EH (cell line): ENCODE measurements around the gene SP4.
"Not testable (repeated sequence)": the region's sequence is repeated elsewhere in the genome, so short reads cannot be mapped to it uniquely, and the experiment has no call there.

Experiments
- DNase-seq: peaks from one replicate; pipeline ENCODE4 v3.0.0-alpha.2; 2015; ENCODE audit warnings: low read depth

Gene SP4

DNA sequence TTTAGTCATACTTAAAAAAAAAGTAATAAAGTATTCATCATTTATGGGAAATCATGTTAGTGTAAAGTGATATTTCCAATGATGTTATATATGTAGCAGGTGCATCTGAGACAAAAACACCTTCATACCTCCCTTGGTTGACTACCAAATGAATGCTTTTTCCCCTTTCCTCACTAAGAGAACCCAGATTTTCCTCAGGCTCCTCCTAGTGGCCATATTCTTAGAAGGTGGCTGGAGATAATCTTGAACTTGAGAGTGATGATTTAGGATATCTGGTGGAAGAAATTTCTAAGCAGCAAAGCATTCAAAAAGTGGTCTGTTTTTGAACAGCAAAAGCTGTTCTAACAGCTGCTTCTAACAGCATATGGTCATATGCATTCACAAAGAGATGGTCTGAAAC, 98.1 kb downstream of the SP4 start:
- peak; percentile 17 for DNase-seq

DNA sequence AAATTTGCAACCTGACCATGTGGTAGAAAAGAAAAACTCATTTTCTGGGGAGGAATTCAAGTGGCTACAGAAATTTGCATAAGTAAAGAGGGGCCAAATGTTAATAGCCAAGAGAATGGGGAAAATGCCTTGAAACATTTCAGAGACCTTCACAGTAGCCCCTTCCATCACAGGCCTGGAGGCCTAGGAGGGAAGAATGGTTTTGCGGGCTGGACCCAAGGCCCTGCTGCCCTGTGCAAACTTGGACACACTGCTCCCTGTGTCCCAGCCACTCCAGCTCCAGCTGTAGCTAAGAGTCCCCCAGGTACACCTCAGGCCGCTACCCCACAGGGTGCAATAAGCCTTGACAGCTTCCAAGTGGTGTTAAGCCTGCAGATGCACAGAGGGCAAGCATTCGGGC, 98.6 kb downstream of the SP4 start:
- DNase-seq: no peak

DNA sequence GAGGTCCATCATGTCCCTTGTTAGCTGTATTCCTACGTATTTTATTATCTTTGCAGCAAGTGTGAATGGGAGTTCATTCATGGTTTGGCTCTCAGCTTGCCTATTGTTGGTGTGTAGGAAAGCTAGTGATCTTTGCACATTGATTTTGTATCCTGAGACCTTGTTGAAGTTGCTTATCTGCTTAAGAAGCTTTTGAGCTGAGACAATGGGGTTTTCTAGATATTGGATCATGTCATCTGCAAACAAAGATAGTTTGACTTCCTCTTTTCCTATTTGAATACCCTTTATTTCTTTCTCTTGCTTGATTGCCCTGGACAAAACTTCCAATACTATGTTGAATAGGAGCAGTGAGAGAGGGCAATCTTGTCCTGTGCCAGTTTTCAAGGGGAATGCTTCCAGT, 104.6 kb downstream of the SP4 start:
- DNase-seq: not testable (repeated sequence)

DNA sequence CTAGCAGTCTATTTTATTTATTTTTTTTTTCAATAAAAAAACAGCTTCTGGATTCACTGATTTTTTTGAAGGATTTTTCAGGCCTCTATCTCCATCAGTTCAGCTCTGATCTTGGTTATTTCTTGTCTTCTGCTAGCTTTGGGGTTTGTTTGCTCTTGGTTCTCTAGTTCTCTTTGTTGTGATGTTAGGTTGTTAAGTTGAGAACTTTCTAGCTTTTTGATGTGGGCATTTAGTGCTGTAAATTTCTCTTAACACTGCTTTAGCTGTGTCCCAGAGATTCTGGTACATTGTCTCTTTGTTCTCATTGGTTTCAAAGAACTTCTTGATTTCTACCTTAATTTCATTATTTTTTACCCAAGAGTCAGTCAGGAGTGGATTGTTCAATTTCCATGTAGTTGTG, 105.8 kb downstream of the SP4 start:
- DNase-seq: not testable (repeated sequence)

DNA sequence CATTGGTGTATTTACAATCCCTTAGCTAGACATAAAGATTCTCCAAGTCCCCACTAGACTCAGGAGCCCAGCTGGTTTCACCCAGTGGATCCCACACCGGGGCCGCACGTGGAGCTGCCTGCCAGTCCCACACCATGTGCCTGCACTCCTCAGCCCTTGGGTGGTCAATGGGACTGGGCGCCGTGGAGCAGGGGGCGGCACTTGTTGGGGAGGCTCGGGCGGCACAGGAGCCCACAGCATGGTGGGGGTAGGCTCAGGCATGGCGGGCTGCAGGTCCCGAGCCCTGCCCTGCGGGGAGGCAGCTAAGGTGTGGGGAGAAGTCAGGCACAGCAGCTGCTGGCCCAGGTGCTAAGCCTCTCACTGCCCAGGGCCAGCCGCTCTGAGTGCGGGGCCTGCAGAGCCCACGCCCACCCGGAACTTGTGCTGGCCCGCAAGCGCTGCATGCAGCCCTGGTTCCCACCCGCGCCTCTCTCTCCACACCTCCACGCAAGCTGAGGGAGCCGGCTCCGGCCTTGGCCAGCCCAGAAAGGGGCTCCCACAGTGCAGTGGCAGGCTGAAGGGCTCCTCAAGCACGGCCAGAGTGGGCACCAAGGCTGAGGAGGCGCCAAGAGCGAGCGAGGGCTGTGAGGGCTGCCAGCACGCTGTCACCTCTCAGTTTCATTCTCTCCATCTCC, 108.7 kb downstream of the SP4 start:
- DNase-seq: not testable (repeated sequence)

DNA sequence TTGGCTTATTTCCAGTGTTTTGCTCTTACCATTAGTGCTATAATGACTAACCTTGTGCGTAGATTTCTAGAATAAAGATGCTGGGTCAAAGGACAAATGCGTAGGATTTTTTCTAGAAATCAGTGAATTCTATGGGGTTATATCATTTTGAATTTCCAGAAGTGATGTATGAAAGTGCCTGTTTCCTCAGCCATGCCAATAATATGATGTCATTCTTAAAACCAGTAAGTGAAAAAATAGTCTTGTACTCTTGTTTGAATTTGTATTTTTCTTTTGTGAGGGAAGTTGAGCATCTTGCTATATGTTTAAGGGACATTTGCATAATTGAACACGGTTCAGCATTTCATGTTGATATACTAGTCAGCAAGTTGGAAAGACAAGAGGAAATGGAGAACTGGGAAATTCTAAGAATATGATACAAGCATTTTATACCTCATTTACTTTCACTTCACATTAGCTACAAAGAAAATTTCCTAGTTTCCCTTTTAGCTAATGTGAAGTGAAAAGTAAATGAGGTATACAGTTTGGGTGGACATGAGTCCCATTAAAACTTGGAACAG, 111.1 kb downstream of the SP4 start:
- no peak for DNase-seq

DNA sequence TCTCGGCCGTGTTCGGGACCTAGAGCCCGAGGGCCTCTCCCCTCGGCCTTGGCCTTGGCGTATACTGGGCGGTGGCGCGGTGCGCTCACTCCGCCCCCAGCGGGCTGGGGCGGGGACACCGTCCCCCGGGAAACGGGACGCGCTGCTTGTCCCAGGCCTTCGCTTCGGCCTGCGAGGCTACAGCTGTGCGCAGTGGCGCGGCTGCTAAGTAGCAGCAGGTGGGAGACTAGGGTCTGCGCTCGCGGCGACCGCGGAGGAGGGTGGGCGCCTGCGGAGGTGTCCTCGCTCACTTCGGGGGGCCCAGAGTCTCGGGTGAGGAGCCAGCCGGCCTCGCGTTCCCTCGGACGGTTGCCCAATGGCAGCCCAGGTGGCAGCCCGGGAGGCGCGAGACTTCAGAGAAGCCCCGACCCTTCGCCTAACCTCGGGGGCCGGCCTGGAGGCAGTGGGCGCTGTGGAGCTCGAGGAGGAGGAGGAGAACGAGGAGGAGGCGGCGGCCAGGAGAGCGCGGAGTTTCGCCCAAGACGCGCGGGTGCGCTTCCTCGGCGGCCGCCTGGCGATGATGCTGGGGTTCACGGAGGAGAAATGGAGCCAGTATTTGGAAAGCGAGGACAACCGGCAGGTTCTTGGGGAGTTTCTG, 115.1 kb downstream of the SP4 start, which contains the start of gene DNAH11:
TSS of gene DNAH11 (plus strand) at position 149 of the 637 bp plus-strand sequence. CDS start at position 356, 207 bp downstream.
- peak; percentile 54 for DNase-seq

DNA sequence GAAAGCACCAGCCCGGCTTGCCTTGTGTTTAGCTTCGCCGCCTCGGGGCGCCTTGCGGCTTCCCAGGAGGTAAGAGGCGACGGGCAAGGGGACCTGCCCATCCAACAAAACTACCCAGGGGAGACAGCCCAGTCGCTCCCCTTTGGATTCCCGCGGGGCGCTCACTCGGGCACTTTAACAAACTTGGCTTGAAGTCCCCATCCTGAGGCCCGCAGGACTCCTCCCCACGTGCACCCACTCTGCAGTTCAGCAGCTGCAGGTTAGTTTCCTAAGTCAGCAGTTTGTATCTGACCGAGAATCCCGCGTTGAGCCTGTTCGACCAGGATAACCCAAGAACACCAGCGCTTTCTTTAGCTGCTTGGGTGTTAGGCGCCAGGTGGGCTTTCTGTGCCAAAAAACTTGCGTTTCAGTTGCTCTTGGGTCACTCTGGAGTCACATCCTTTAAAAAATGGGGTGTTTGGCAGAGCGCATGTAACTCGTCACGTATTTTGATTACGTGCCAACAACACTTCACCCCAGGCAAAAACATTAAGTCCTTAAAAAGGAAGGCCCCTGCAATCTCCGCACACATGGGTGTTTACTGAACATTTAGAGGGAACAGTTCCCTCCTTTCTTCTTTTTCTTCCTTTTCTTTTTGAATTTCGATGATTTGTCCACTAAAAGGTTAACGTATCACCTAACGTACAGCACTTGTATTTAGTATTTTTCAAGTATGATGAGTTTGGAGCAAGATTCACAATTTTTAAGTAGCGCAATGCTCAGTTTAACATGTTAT, 115.8 kb downstream of the SP4 start:
- peak; percentile 45 for DNase-seq

DNA sequence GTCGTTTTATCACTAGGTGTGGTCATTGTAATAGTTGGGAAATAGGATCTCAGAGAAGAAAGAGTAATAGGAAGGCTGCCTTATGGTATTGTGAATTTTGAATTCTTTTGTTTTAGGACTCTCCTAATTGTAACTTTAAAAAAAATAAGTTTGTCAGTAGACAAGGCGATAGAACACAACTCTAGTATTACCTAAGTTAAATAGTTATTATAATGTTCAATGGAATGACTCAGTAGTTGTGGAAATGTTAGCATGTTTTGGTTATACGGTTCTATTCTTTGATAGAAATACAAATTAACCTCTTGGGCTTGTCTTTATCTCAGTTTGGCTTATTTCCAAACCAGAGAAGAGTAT, 116.4 kb downstream of the SP4 start:
- no peak for DNase-seq

DNA sequence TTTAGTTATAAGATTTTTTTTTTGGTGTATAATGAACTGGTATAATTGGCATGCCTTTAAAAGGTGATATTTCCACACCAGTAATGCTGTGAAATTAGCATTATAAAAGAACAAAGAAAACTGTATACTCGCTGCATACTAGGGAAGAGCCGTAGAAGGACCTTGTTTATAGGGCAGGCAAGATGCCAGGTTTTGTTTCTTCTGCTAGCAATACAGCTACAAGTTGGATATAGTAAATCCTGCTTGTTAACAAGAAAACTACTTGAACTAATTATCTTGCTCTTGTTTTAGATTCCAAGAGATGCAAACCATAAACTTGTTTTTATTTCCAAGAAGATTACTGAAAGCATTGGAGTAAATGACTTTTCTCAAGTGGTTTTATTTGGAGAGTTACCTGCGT, 116.8 kb downstream of the SP4 start:
- peak; percentile 9 for DNase-seq

DNA sequence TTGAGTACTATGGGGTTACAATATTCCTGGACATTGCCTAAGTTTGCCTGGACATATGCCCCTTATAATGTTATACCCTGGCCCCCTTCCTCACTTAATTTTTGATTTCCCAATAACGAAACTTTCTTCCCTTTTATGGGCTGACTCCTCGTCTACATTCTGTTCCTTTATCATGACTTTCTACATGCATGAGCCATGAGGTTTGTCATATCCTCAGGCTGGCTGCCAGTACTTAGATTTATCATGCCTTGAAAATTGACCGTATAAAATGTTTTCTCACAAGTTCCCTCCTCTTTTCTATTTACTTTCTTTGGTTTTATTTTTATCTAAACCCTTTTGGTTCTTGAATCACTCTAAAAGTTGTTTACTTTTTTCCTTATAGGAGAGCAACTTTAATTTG, 119.6 kb downstream of the SP4 start:
- peak; percentile 14 for DNase-seq

DNA sequence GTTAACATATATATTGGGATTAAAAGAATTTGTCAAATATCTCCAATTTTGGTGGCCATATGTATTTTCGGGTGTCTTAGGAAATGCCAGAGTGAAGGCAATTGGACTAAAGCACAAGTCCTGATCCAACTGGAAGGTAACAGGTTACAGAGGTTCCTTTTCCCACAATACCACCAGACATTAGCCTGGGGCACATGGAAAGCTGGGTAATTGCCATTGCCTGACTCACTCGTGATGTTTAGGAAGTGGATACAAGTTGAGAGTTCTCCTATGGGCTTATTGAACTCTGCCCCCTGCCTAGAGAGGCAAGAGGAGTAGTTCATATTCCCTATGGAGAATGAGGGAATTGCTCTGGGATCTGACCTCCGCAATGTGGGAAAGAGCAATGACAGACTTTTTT, 120.6 kb downstream of the SP4 start:
- DNase-seq: no peak

DNA sequence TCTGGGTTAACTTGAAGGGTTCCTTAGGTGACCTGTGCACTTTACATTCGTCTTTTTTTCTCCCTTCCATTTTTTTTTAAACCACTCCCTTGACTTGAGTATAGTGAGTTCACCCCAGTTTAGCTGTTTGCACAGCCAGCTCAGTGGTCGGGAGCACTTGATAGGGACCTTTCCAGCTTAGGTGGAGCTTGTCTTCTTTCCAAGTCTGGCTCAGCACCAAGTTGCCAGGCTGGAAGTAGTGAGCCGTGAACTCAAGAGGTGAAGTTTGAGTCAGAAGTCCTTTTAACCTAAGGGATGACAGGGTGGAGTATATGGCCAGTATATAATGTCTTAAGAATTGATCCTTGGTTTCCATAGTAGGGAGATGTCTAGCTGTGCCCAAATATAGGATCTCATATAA, 122.2 kb downstream of the SP4 start:
- no peak for DNase-seq

DNA sequence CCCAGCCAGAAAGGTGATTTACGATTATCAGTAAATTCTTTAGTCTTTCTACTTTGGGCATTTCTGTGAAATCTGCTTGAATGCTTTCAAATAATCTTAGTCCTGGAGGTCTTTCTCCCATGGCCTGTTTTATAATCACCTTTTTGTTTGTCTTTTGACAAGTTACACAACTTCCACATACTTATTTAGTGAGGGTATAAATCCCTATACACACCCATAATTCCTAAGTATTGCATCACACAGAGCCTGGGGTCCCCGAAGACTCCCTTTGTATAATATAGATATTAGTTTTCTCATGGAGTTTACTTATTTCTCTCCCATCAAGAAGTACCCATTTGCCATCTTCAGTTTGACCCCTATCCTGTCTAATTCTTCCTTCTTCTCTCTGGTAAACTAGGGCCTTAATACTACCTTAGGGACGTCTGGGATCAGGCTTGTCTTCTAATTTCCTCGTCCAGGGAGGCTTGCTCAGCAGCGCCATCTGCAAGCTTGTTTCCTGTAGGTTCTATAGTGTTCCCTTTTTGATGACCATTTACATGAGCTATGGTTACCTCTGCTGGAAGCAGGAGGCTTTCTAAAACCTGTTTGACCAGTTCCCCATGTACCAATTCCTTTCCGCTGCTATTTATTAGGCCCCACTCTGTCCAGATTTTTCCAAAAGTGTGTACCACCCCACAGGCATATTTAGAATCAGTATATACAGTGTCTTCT, 123.1 kb downstream of the SP4 start:
- DNase-seq: no peak

DNA sequence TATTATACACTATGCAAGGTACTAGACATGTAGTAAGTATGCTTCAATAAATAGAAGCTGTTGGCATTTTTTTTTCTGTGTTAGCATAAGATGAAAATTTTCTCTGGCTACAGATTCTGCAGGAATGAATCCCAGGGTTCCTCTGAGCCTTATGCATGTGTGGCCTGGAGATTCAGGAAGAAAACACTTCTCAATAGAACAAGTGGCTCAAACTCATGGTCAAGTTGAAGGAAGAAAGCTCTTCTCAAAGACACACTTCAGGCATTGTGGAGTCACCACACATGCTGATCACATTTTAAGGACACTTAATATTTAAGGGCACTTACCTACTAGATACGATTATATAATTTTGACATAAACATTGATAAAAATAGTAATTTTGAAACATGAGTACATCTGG, 134.5 kb downstream of the SP4 start:
- DNase-seq: no peak
